ENCODE measurements around the gene NACC2. TPM values are rescaled to one million over a fixed set of nuclear protein-coding genes. Genes with fewer than 3 reads are reported as not detected.

NACC2 gene
- total and polyA plus RNA-seq, 8 donors: 4.1 to 69.2 (median 10.0) TPM

DNA sequence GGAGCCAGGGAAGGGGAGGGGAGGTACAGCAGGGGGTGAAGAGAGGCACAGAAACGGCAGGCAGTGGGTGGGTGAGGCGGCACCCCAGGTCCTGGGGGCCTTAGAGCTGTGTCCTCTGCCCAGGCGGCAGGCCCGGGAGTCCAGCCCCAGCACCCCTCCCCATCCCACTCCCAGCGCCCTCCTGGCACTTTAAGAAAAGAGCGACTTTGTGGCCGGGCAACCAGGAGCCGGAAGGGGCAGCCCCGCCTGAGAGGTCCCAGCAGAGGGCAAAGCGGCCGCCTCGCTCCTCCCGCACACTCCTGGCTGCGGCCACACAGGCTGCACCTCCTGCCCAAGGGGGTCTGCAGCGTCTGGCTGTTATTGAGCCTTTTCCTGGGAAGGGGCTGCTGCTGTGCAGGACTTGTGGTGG, 42.6 kb downstream of the NACC2 start:
- Histone ChIP-seq H3K4me1 (peaks cover 66 to 100% (median 83%) of the 10 kb centered on the region in 4 donors), H3K9me3 (no peaks in the 10 kb centered on the region), H3K4me3 (peak overlapping the region; percentile 44 to 68 (median 54)), H3K27ac (peak overlapping the region; percentile 52 to 90 (median 83)), H3K27me3 (no peaks in the 10 kb centered on the region), H3K36me3 (peaks cover 15 to 29% (median 28%) of the 10 kb centered on the region in 4 donors)
- TF ChIP-seq EP300 (IDR thresholded peaks at IDR 0.05): no peak
- intact Hi-C loops (cut with DNase I; ENCODE audit: low total_unique reads): no loop called here
- 16 to 37% (median 28%) methylated on average over 8 to 15 of the region's 15 CpGs for WGBS, 5 donors
- peak in 1 of 2 donors; percentile 61 for DNase-seq

DNA sequence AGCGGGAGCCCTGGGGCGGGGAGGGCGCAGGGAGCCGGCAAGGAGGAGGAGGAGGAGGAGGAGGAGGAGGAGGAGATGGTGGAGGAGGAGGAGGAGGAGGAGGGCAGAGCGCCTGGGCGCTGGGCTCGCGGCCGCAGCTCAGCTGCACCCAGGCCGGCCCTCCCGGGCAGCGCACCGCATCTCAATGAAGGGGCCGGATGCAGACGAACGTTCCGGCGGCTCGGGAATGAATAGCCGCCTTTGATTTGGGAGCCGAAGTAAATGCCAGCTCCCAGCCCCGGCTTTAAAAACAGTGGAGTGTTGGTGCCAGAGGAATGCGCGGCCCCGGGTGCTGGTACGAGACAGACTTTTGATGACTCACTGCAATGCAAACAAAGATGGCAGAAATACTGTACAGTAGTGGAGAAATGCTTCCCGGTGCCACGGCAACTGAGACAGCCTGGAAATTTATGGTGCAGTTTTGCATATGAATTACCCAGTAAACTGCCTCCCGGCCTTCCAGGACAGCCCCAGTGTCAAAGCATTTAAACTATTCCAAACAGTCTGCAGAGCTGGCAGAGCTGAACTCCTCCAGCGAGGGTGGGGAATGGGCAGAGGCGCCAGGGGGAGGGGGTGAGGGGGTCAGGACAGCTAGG, 43.1 kb downstream of the NACC2 start:
- 0 to 2% (median 2%) methylated on average over 22 to 29 of the region's 31 CpGs for WGBS, 5 donors
- no peaks in the 10 kb centered on the region for H3K27me3 ChIP-seq
- no peaks in the 10 kb centered on the region for H3K9me3 ChIP-seq
- peak overlapping the region; percentile 52 to 90 (median 83) for H3K27ac ChIP-seq
- no peak for TF ChIP-seq POLR2A (IDR thresholded peaks at IDR 0.05)
- peak in 2 of 3 donors; percentile 18 to 71 for TF ChIP-seq POLR2AphosphoS5 (IDR thresholded peaks at IDR 0.05)
- no peak for TF ChIP-seq EP300 (IDR thresholded peaks at IDR 0.05)
- TF ChIP-seq CTCF (IDR thresholded peaks at IDR 0.05): no peak
- peaks cover 66 to 100% (median 82%) of the 10 kb centered on the region in 4 donors for H3K4me1 ChIP-seq
- DNase-seq: peak; percentile 85 to 94
- intact Hi-C loops (cut with DNase I; ENCODE audit: low total_unique reads): no loop called here
- H3K36me3 ChIP-seq: peaks cover 15 to 34% (median 32%) of the 10 kb centered on the region in 4 donors
- H3K4me3 ChIP-seq: peak overlapping the region; percentile 44 to 68 (median 54)

- 0 to 1% (median 1%) methylated on average over 24 to 47 of the region's 47 CpGs; no CpG with 5 or more reads in 1 of the 5 donors for WGBS, 5 donors
- peak in 1 of 2 donors; percentile 70 for DNase-seq
- no peaks in the 10 kb centered on the region for H3K27me3 ChIP-seq
- peak overlapping the region; percentile 44 to 68 (median 54) for H3K4me3 ChIP-seq
- no peaks in the 10 kb centered on the region for H3K9me3 ChIP-seq
- intact Hi-C loops (cut with DNase I; ENCODE audit: low total_unique reads): no loop called here
- no peak for TF ChIP-seq POLR2A (IDR thresholded peaks at IDR 0.05)
- TF ChIP-seq POLR2AphosphoS5 (IDR thresholded peaks at IDR 0.05): no peak
- TF ChIP-seq EP300 (IDR thresholded peaks at IDR 0.05): no peak
- no peak for TF ChIP-seq CTCF (IDR thresholded peaks at IDR 0.05)
- H3K27ac ChIP-seq: peak overlapping the region; percentile 28 to 90 (median 83)
- peaks cover 15 to 39% (median 37%) of the 10 kb centered on the region in 4 donors for H3K36me3 ChIP-seq
- peaks cover 65 to 100% (median 78%) of the 10 kb centered on the region in 4 donors for H3K4me1 ChIP-seq
These were observed 43.6 kb downstream of the NACC2 start for GRCh38 chr9:136051453-136051836.

- H3K27ac ChIP-seq: peak overlapping the region in 4 of 5 donors; percentile 76 to 90 (median 84)
- H3K4me1 ChIP-seq: peaks cover 59 to 100% (median 75%) of the 10 kb centered on the region in 4 donors
- no peaks in the 10 kb centered on the region for H3K9me3 ChIP-seq
- DNase-seq: peak in 1 of 2 donors; percentile 59
- TF ChIP-seq CTCF (IDR thresholded peaks at IDR 0.05) (no peak), POLR2A (IDR thresholded peaks at IDR 0.05) (no peak), POLR2AphosphoS5 (IDR thresholded peaks at IDR 0.05) (no peak), EP300 (IDR thresholded peaks at IDR 0.05) (no peak)
- 8 to 28% (median 12%) methylated on average over 13 to 55 of the region's 55 CpGs for WGBS, 5 donors
- H3K4me3 ChIP-seq: peak overlapping the region; percentile 44 to 68 (median 54)
- H3K27me3 ChIP-seq: no peaks in the 10 kb centered on the region
- peaks cover 15 to 45% (median 43%) of the 10 kb centered on the region in 4 donors for H3K36me3 ChIP-seq
- intact Hi-C loops (cut with DNase I; ENCODE audit: low total_unique reads): no loop called here
These were observed 44.2 kb downstream of the NACC2 start for GRCh38 chr9:136050701-136051452.
